Tibial nerve (tissue), 4 donors: ENCODE results near the gene FGGY. TPM values are rescaled to one million over a fixed set of nuclear protein-coding genes. Genes with fewer than 3 reads are reported as not detected.

Experiments used
- DNase-seq, 2 donors: peaks; one replicate each; pipeline ENCODE4 v3.0.0-alpha.2; 2019; ENCODE audit warnings: low spot score in 2 of 2
- H3K27ac ChIP-seq, 4 donors: fragments of 200-600 bp; sonication (generic) in 3 of 4; one replicate each; pipeline ENCODE4 v1.5.1; 2017 to 2019; ENCODE audit warnings: mild to moderate bottlenecking in 1 of 4
- H3K27me3 ChIP-seq, 2 donors: fragments of 200-600 bp; sonication (generic) in 1 of 2; one replicate each; pipeline versions ENCODE4 v1.5.1 to v1.6.0; 2017 to 2019
- H3K36me3 ChIP-seq, 3 donors: fragments of 200-600 bp; sonication (generic); one replicate each; pipeline ENCODE4 v1.5.1; 2018 to 2019
- H3K4me1 ChIP-seq, 4 donors: fragments of 200-600 bp; sonication (generic) in 3 of 4; one replicate each; pipeline ENCODE4 v1.5.1; 2017 to 2019
- H3K4me3 ChIP-seq, 4 donors: fragments of 200-600 bp; sonication (generic) in 3 of 4; one replicate each; pipeline ENCODE4 v1.5.1; 2017 to 2019; ENCODE audit warnings: mild to moderate bottlenecking in 1 of 4, moderate library complexity in 1 of 4
- H3K9me3 ChIP-seq, 4 donors: fragments of 200-600 bp; sonication (generic) in 3 of 4; one replicate each; pipeline ENCODE4 v1.5.1; 2017 to 2019
- EP300 ChIP-seq, 2 donors: sonication (generic); formaldehyde crosslinking; IDR thresholded peaks; one replicate each; pipeline ENCODE4 v1.6.1; 2017; ENCODE audit warnings: antibody characterized with exemption in 2 of 2, mild to moderate bottlenecking in 1 of 2
- POLR2A ChIP-seq, 2 donors: fragments of 450-650 bp; IDR thresholded peaks; one replicate each; pipeline ENCODE4 v1.6.1; 2017; ENCODE audit warnings: antibody characterized with exemption in 2 of 2, mild to moderate bottlenecking in 2 of 2, moderate library complexity in 2 of 2
- WGBS, 2 donors: methylation state at CpG; one replicate each; pipeline ENCODE4 v1.1.5; 2018; 5-methylcytosine and 5-hydroxymethylcytosine counted together
- total RNA-seq, 4 donors: library from RNA; depleted of rRNA; stranded (reverse); fragments of >200 nt; gene quantifications; one replicate each; pipeline ENCODE4 v1.1.0, GENCODE V29; 2016
- TF ChIP-seq, protein P1 (sequence below), 5 experiments: fragments of 200-600 bp in 3 of 5; fragments of 450-650 bp in 2 of 5; sonication (generic) in 3 of 5; IDR thresholded peaks; one replicate each; pipeline ENCODE4 v1.5.1; 2016 to 2019; ENCODE audit warnings: antibody characterized with exemption in 5 of 5, mild to moderate bottlenecking in 3 of 5, moderate library complexity in 2 of 5

The FGGY gene
- total RNA-seq, 4 donors from 2014 or later, result 27.0 to 40.6 (median 32.9) TPM

DNA sequence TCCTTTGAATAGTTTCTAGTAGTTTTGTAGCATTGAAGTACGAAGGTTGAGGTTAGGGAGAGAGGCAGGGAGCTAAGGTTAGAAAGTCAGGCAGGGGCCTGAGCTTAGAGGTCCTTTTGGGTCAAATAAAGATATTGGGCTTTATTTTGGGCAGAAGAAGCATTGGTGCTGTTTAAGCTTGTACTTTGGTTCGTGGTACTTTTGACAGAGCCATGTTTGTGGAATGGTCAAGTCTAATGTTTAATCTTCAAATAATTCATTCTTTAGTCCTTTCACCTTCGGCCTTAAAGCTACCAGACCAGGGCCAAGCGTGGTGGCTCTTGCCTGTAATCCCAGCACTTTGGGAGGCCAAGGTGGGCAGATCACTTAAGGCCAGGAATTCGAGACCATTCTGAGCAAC lies 12.5 kb downstream of the FGGY start:
- Histone ChIP-seq H3K4me3 (no peak overlapping the region), H3K4me1 (peaks cover 0 to 9% (median 0%) of the 10 kb centered on the region in 4 donors), H3K27ac (no peak overlapping the region), H3K36me3 (peaks cover 0 to 4% (median 0%) of the 10 kb centered on the region in 3 donors), H3K9me3 (peaks cover 0 to 13% (median 0%) of the 10 kb centered on the region in 4 donors), H3K27me3 (no peaks in the 10 kb centered on the region)
- TF ChIP-seq EP300 (IDR thresholded peaks at IDR 0.05) (no peak), POLR2A (IDR thresholded peaks at IDR 0.05) (no peak)
- TF ChIP-seq, protein P1, sequence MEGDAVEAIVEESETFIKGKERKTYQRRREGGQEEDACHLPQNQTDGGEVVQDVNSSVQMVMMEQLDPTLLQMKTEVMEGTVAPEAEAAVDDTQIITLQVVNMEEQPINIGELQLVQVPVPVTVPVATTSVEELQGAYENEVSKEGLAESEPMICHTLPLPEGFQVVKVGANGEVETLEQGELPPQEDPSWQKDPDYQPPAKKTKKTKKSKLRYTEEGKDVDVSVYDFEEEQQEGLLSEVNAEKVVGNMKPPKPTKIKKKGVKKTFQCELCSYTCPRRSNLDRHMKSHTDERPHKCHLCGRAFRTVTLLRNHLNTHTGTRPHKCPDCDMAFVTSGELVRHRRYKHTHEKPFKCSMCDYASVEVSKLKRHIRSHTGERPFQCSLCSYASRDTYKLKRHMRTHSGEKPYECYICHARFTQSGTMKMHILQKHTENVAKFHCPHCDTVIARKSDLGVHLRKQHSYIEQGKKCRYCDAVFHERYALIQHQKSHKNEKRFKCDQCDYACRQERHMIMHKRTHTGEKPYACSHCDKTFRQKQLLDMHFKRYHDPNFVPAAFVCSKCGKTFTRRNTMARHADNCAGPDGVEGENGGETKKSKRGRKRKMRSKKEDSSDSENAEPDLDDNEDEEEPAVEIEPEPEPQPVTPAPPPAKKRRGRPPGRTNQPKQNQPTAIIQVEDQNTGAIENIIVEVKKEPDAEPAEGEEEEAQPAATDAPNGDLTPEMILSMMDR (IDR thresholded peaks at IDR 0.05), result no peak
- no peak for DNase-seq
- WGBS, 2 donors, result 93 to 96% methylated on average over 5 of the region's 5 CpGs

DNA sequence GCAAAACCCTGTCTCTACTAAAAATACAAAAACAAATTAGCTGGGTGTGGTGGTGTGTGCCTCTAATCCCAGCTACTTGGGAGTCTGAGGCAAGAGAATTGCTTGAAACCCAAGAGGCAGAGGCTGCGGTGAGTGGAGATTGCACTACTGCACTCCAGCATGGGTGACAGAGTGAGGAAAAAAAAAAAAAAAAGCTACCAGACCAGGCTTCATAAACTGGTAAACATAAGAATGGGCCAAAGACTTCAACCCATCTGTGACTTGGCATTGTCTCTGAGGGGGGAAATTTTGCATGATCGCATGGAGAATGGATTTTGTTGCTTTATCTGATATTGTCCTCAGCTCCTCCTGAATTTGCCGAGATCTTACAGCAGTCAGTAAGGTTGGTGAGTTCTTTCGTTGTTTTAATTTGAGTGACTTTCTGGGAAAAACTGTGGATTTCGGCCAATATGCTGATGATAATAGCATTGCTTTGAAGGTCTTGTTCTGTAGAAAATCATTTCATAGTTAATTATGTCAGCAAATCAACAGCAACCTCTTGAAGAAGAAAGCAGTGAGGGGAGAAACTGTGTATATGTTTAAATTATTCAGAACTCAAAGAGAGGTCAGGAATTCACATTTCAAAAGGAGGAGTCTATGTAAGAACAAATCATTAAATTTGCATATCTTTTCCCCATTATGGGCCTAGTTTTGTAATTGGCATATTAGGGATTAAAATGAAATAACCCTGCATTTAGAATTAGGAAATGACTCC lies 13.1 kb downstream of the FGGY start:
- Histone ChIP-seq H3K36me3 (peaks cover 0 to 4% (median 0%) of the 10 kb centered on the region in 3 donors), H3K27me3 (no peaks in the 10 kb centered on the region), H3K27ac (no peak overlapping the region), H3K9me3 (peaks cover 0 to 11% (median 0%) of the 10 kb centered on the region in 4 donors), H3K4me3 (no peak overlapping the region), H3K4me1 (peaks cover 0 to 9% (median 0%) of the 10 kb centered on the region in 4 donors)
- DNase-seq, result no peak
- TF ChIP-seq, protein P1 (IDR thresholded peaks at IDR 0.05), result no peak
- TF ChIP-seq EP300 (IDR thresholded peaks at IDR 0.05) (no peak), POLR2A (IDR thresholded peaks at IDR 0.05) (no peak)
- WGBS, 2 donors, result 79 to 84% methylated on average over 5 of the region's 5 CpGs

DNA sequence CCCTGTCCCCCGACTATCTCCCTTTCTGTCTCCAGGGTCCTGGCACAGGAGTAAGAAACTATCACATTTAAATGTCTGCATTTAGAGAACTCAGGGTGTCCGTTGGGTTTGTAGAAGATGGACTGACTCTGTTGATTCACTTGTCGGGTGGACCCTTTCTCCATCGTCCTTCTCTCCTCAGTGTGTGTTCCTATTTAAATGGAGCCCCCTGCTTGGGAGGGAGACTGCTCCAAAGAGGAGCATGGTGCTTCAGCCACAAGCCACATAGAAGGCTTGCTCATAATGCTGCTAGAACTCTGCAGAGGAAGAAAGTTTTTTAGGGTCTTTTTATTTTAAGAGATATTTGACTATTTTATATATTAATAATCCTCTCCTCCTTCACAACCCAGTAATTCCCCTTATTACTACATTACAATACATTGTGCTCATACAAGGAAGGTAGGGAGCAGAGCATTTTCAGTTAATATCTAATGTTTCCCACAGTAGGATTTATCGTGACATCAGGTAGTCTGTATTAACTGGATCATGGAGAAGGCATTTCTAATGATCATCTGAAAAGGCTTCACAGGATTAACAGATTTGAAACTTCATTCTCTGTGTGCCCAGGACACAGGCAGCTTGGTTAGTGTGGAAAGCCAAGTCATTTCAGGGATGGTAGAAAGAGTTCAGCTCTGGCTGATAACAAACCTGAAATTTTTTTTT lies 13.8 kb downstream of the FGGY start:
- H3K27ac ChIP-seq, result no peak overlapping the region
- H3K9me3 ChIP-seq, result peaks cover 0 to 3% (median 0%) of the 10 kb centered on the region in 4 donors
- no peaks in the 10 kb centered on the region for H3K27me3 ChIP-seq
- 90% methylated on average over 5 of the region's 5 CpGs for WGBS, 2 donors
- H3K4me3 ChIP-seq, result no peak overlapping the region
- no peak for DNase-seq
- H3K4me1 ChIP-seq, result peaks cover 0 to 12% (median under 1%) of the 10 kb centered on the region in 4 donors
- TF ChIP-seq, protein P1 (IDR thresholded peaks at IDR 0.05), result no peak
- no peak for TF ChIP-seq POLR2A (IDR thresholded peaks at IDR 0.05)
- no peak for TF ChIP-seq EP300 (IDR thresholded peaks at IDR 0.05)
- peaks cover 0 to 4% (median 0%) of the 10 kb centered on the region in 3 donors for H3K36me3 ChIP-seq

DNA sequence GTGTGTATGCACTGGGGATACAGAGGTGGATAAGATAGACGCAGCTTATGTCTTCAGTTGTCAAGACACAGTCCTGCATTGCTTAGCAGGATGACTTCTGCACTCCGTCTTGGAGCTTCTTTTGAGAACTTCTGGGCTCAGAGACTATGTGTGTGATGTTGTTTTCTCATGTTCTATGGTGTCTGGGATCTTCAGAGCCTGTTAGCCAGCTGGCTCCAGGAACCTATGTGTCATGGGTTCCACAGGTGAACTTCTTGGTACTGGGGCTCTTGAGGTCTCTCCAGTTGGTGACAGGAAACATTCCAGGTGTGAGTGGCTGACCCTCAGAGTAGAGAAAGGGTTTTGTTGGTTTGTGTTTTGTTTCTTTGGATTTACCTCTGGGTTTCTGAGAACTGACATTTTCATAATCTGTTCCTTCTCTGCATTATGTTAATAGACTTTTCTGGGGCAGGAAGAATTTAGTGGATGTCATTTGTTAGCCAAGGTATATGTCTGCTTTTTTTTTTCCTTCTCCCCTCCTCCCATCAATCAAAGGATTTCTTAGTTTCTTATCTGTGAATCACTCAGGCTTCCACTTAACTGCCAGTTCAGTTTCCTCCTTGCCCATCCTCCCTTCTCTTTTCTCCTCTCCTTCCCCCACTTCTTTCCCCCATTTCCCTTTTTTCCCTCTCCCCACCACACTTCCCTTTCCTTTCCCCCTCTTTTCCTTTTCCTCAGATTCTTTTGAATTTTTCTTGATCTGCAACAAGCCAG lies 18.1 kb downstream of the FGGY start:
- Histone ChIP-seq H3K36me3 (no peaks in the 10 kb centered on the region), H3K27ac (no peak overlapping the region), H3K9me3 (no peaks in the 10 kb centered on the region), H3K27me3 (no peaks in the 10 kb centered on the region), H3K4me1 (peaks cover 0 to 37% (median 8%) of the 10 kb centered on the region in 4 donors), H3K4me3 (no peak overlapping the region)
- WGBS, 2 donors, result 93 to 95% methylated on average over 2 of the region's 2 CpGs
- TF ChIP-seq, protein P1 (IDR thresholded peaks at IDR 0.05), result no peak
- TF ChIP-seq POLR2A (IDR thresholded peaks at IDR 0.05) (no peak), EP300 (IDR thresholded peaks at IDR 0.05) (no peak)
- DNase-seq, result no peak
